Measurements from ENCODE around the gene SMIM45.

- TF ChIP-seq CTCF (IDR thresholded peaks at IDR 0.05) (no peak), POLR2A (IDR thresholded peaks at IDR 0.05) (no peak)
Measured at GRCh38 chr22:41913040-41913719, 38.8 kb upstream of the SMIM45 start.

All from body of pancreas (tissue), 4 donors.